Measurements from ENCODE around the gene SPON1.

DNA sequence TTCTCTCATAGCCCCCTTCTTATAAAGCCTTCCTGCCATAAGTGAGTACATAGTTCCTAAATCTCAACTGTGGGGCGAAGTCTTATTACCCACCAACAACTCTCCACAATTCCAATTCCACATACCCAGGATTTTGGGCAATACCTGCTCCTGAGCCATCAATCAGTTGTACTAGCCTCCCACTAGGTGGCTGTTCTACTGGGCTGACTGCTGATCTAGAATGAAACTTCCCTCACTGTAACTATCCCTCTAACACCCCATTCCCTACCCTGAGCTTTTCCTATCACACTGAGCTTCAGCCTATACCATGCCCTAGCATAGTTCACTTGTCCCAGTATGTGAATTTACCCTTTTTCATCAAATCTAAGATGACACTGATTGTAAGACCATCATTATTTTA is 344.0 kb downstream of the SPON1 start:
- no peak for TF ChIP-seq EZH2phosphoT487 (IDR thresholded peaks at IDR 0.05; ENCODE audit: insufficient read depth, low read depth)
- no peak for TF ChIP-seq EZH2 (IDR thresholded peaks at IDR 0.05; ENCODE audit: insufficient read depth, poor library complexity, severe bottlenecking)

Data from GM23248 (cell line).